ENCODE measurements around the gene PFDN1. TPM values are rescaled to one million over a fixed set of nuclear protein-coding genes. Genes with fewer than 3 reads are reported as not detected.
A peak's percentile ranks its signal among the peaks of the same experiment; 100 is the strongest.

The PFDN1 gene
- total and polyA plus RNA-seq, 4 donors = 14.0 to 30.8 (median 20.7) TPM

- Histone ChIP-seq H3K27ac (ENCODE audit: low read depth in 1 of 2, low read length in 2 of 2) (no peak overlapping the region), H3K36me3 (ENCODE audit: control insufficient read depth in 4 of 4, insufficient read depth in 3 of 4, low read depth in 1 of 4, low read length in 3 of 4) (no peaks in the 10 kb centered on the region), H3K4me3 (ENCODE audit: low read depth in 1 of 3, low read length in 3 of 3) (no peak overlapping the region), H3K27me3 (ENCODE audit: control insufficient read depth in 4 of 4, insufficient read depth in 4 of 4, low read length in 3 of 4) (no peaks in the 10 kb centered on the region), H3K4me1 (ENCODE audit: control insufficient read depth in 4 of 4, insufficient read depth in 4 of 4, low read length in 3 of 4) (peaks cover 6 to 32% (median 20%) of the 10 kb centered on the region in 4 donors), H3K9me3 (ENCODE audit: control insufficient read depth in 4 of 4, low read length in 3 of 4) (no peaks in the 10 kb centered on the region), H3K9ac (ENCODE audit: low read depth in 1 of 2, low read length in 2 of 2) (no peak overlapping the region)
- 97% methylated on average over 6 of the region's 6 CpGs for WGBS
- TF ChIP-seq SP1 (IDR thresholded peaks at IDR 0.05) (no peak), TAF1 (conservative IDR thresholded peaks at IDR 0.05) (no peak)
- DNase-seq (ENCODE audit: low spot score) = no peak
These were observed 64.1 kb downstream of the PFDN1 start for GRCh38 chr5:140238756-140239155.

- H3K27me3 ChIP-seq (ENCODE audit: control insufficient read depth in 4 of 4, insufficient read depth in 4 of 4, low read length in 3 of 4) = no peaks in the 10 kb centered on the region
- no peak overlapping the region for H3K9ac ChIP-seq (ENCODE audit: low read depth in 1 of 2, low read length in 2 of 2)
- no peak overlapping the region for H3K4me3 ChIP-seq (ENCODE audit: low read depth in 1 of 3, low read length in 3 of 3)
- WGBS = 82% methylated on average over 6 of the region's 6 CpGs
- H3K4me1 ChIP-seq (ENCODE audit: control insufficient read depth in 4 of 4, insufficient read depth in 4 of 4, low read length in 3 of 4) = peaks cover 6 to 32% (median 20%) of the 10 kb centered on the region in 4 donors
- H3K9me3 ChIP-seq (ENCODE audit: control insufficient read depth in 4 of 4, low read length in 3 of 4) = no peaks in the 10 kb centered on the region
- no peak for TF ChIP-seq FOXA1 (IDR thresholded peaks at IDR 0.05)
- TF ChIP-seq ATF3 (IDR thresholded peaks at IDR 0.05) = no peak
- no peak for TF ChIP-seq FOXA2 (IDR thresholded peaks at IDR 0.05)
- no peak for TF ChIP-seq NR2F2 (IDR thresholded peaks at IDR 0.05)
- no peak for TF ChIP-seq EGR1 (IDR thresholded peaks at IDR 0.05; ENCODE audit: low read depth in 2 of 2)
- TF ChIP-seq HNF4G (IDR thresholded peaks at IDR 0.05) = no peak
- no peak for TF ChIP-seq TAF1 (conservative IDR thresholded peaks at IDR 0.05)
- TF ChIP-seq JUND (IDR thresholded peaks at IDR 0.05) = no peak
- no peak for TF ChIP-seq ZBTB33 (IDR thresholded peaks at IDR 0.05)
- no peak for TF ChIP-seq GABPA (IDR thresholded peaks at IDR 0.05 in 1 of 2, conservative IDR thresholded peaks at IDR 0.05 in 1 of 2)
- no peak for TF ChIP-seq RXRA (IDR thresholded peaks at IDR 0.05)
- H3K27ac ChIP-seq (ENCODE audit: low read depth in 1 of 2, low read length in 2 of 2) = peak overlapping the region; percentile 14 to 32
- H3K36me3 ChIP-seq (ENCODE audit: control insufficient read depth in 4 of 4, insufficient read depth in 3 of 4, low read depth in 1 of 4, low read length in 3 of 4) = no peaks in the 10 kb centered on the region
- DNase-seq (ENCODE audit: low spot score) = no peak
These were observed 65.9 kb downstream of the PFDN1 start for GRCh38 chr5:140236891-140237598.

- WGBS = 41% methylated on average over 11 of the region's 11 CpGs
- Histone ChIP-seq H3K9ac (ENCODE audit: low read depth in 1 of 2, low read length in 2 of 2) (no peak overlapping the region), H3K27ac (ENCODE audit: low read depth in 1 of 2, low read length in 2 of 2) (peak overlapping the region; percentile 27 to 32), H3K9me3 (ENCODE audit: control insufficient read depth in 4 of 4, low read length in 3 of 4) (no peaks in the 10 kb centered on the region), H3K4me3 (ENCODE audit: low read depth in 1 of 3, low read length in 3 of 3) (no peak overlapping the region), H3K4me1 (ENCODE audit: control insufficient read depth in 4 of 4, insufficient read depth in 4 of 4, low read length in 3 of 4) (peaks cover 3 to 21% (median 12%) of the 10 kb centered on the region in 4 donors), H3K27me3 (ENCODE audit: control insufficient read depth in 4 of 4, insufficient read depth in 4 of 4, low read length in 3 of 4) (no peaks in the 10 kb centered on the region), H3K36me3 (ENCODE audit: control insufficient read depth in 4 of 4, insufficient read depth in 3 of 4, low read depth in 1 of 4, low read length in 3 of 4) (no peaks in the 10 kb centered on the region)
- DNase-seq (ENCODE audit: low spot score) = no peak
- no peak for TF ChIP-seq RAD21 (IDR thresholded peaks at IDR 0.05)
- TF ChIP-seq NR2F2 (IDR thresholded peaks at IDR 0.05) = no peak
- no peak for TF ChIP-seq TAF1 (conservative IDR thresholded peaks at IDR 0.05)
- no peak for TF ChIP-seq ATF3 (IDR thresholded peaks at IDR 0.05)
- no peak for TF ChIP-seq SP1 (IDR thresholded peaks at IDR 0.05)
- no peak for TF ChIP-seq CTCF (IDR thresholded peaks at IDR 0.05; ENCODE audit: low read depth, low read length, missing input control)
- TF ChIP-seq MAX (IDR thresholded peaks at IDR 0.05) = no peak
- TF ChIP-seq HNF4A (conservative IDR thresholded peaks at IDR 0.05) = peak; percentile 6 to 47
- TF ChIP-seq ZBTB33 (IDR thresholded peaks at IDR 0.05) = no peak
These were observed 66.9 kb downstream of the PFDN1 start for GRCh38 chr5:140235791-140236551.
